OCI-LY7 (cell line): ENCODE results near the gene DPF3. TPM values are rescaled to one million over a fixed set of nuclear protein-coding genes. Genes with fewer than 3 reads are reported as not detected.

Experiments
- BruUV-seq: library from RNA; stranded (reverse); fragments of 400-500 nt; replicated peaks from 2 replicates; lab custom pipeline; 2021; lab: Mats Ljungman, UMichigan
- CTCF ChIA-PET: fragments of 300-600 bp; sonication (Branson Sonifier 250); formaldehyde crosslinking; loops from one replicate; lab custom pipeline; 2022; ENCODE audit warnings: antibody characterized with exemption; ENCODE audit not compliant: unreplicated experiment; lab: Charles Lee
- POLR2A ChIA-PET: fragments of 300-600 bp; sonication (Branson Sonifier 250); formaldehyde crosslinking; loops from one replicate; lab custom pipeline; 2022; ENCODE audit warnings: antibody characterized with exemption; lab: Charles Lee
- DNase-seq: peaks from one replicate; pipeline ENCODE4 v3.0.0-alpha.2; 2015; ENCODE audit warnings: low spot score
- H2AFZ ChIP-seq: fragments of 200-600 bp; sonication (generic), shearing (Covaris generic); 2 replicates; pipeline ENCODE4 v1.6.1; 2014; ENCODE audit warnings: mild to moderate bottlenecking, antibody characterized with exemption, low read length, moderate library complexity
- H3K27ac ChIP-seq: fragments of 200-600 bp; sonication (generic); 2 replicates; pipeline ENCODE4 v1.5.1; 2014; ENCODE audit warnings: mixed run types, low read depth, mild to moderate bottlenecking, moderate library complexity, low read length, inconsistent platforms; ENCODE audit not compliant: poor library complexity, severe bottlenecking
- H3K36me3 ChIP-seq: fragments of 200-600 bp; sonication (generic); 2 replicates; pipeline ENCODE4 v1.6.1; 2014; ENCODE audit warnings: mild to moderate bottlenecking, antibody characterized with exemption, low read length, moderate library complexity, mixed read lengths; ENCODE audit not compliant: insufficient read depth
- H3K4me1 ChIP-seq: fragments of 200-600 bp; sonication (generic); 2 replicates; pipeline ENCODE4 v1.5.1; 2014; ENCODE audit warnings: mild to moderate bottlenecking, low read length; ENCODE audit not compliant: insufficient read depth, poor library complexity, severe bottlenecking
- H3K4me2 ChIP-seq: fragments of 200-600 bp; sonication (generic); 2 replicates; pipeline ENCODE4 v1.6.1; 2014; ENCODE audit warnings: mild to moderate bottlenecking, low read length
- H3K4me3 ChIP-seq: fragments of 200-600 bp; sonication (generic); 2 replicates; pipeline ENCODE4 v1.5.1; 2014; ENCODE audit warnings: mild to moderate bottlenecking, low read depth, low read length; ENCODE audit not compliant: poor library complexity, severe bottlenecking
- H3K79me2 ChIP-seq: fragments of 200-600 bp; sonication (generic); 2 replicates; pipeline ENCODE4 v1.6.1; 2016; ENCODE audit warnings: low read depth, mild to moderate bottlenecking, low read length, moderate library complexity, mixed read lengths; ENCODE audit not compliant: insufficient read depth
- H3K9me2 ChIP-seq: fragments of 200-600 bp; sonication (generic); 2 replicates; pipeline ENCODE4 v1.6.1; 2016; ENCODE audit warnings: mild to moderate bottlenecking, low read length, mixed read lengths; ENCODE audit not compliant: insufficient read depth
- H3K9me3 ChIP-seq: fragments of 200-600 bp; sonication (generic); 2 replicates; pipeline ENCODE4 v1.6.1; 2014; ENCODE audit warnings: mild to moderate bottlenecking, mixed run types, low read length, mixed read lengths
- H4K20me1 ChIP-seq: fragments of 200-600 bp; sonication (generic); 2 replicates; pipeline ENCODE4 v1.6.1; 2014; ENCODE audit warnings: mild to moderate bottlenecking, antibody characterized with exemption, low read length, moderate library complexity, mixed read lengths; ENCODE audit not compliant: insufficient read depth
- EZH2phosphoT487 ChIP-seq: fragments of 200-600 bp; sonication (generic); IDR thresholded peaks from 2 replicates; pipeline ENCODE4 v1.6.1; 2018; ENCODE audit warnings: low read depth, borderline replicate concordance, mild to moderate bottlenecking, mixed run types, antibody characterized with exemption, low read length, moderate library complexity, mixed read lengths
- intact Hi-C: fragments of 100-400 bp; cut with micrococcal nuclease; formaldehyde crosslinking; loops from one replicate; pipeline ENCODE4 v1.10.0; 2022; ENCODE audit not compliant: unreplicated experiment
- total RNA-seq, 2 experiments: library from RNA; depleted of rRNA in 1 of 2; stranded (reverse); fragments of >200 nt in 1 of 2; shearing (Covaris generic) in 1 of 2; gene quantifications; 2 replicates each; pipeline ENCODE4 v1.2.3, GENCODE V29; 2014 to 2022
- TF ChIP-seq, protein P1 (sequence below): fragments of 200-600 bp; sonication (generic); conservative IDR thresholded peaks from 2 replicates; pipeline ENCODE4 v1.5.1; 2014; ENCODE audit warnings: mild to moderate bottlenecking, antibody characterized with exemption, low read length, moderate library complexity, mixed read lengths

Gene DPF3
- total RNA-seq, 2 experiments from 2014 or later, result 0.42 TPM; not detected in 1

GRCh38 chr14:72808564-72808963 is 85.3 kb downstream of the DPF3 start:
- no peak overlapping the region for H3K4me3 ChIP-seq
- H3K9me2 ChIP-seq, result no peaks in the 10 kb centered on the region
- H4K20me1 ChIP-seq, result no peaks in the 10 kb centered on the region
- no peaks in the 10 kb centered on the region for H3K36me3 ChIP-seq
- H3K27ac ChIP-seq, result no peak overlapping the region
- H3K4me1 ChIP-seq, result no peaks in the 10 kb centered on the region
- intact Hi-C loops, result no loop called here
- no peak overlapping the region for H3K4me2 ChIP-seq
- TF ChIP-seq EZH2phosphoT487, result no peak
- TF ChIP-seq, protein P1, sequence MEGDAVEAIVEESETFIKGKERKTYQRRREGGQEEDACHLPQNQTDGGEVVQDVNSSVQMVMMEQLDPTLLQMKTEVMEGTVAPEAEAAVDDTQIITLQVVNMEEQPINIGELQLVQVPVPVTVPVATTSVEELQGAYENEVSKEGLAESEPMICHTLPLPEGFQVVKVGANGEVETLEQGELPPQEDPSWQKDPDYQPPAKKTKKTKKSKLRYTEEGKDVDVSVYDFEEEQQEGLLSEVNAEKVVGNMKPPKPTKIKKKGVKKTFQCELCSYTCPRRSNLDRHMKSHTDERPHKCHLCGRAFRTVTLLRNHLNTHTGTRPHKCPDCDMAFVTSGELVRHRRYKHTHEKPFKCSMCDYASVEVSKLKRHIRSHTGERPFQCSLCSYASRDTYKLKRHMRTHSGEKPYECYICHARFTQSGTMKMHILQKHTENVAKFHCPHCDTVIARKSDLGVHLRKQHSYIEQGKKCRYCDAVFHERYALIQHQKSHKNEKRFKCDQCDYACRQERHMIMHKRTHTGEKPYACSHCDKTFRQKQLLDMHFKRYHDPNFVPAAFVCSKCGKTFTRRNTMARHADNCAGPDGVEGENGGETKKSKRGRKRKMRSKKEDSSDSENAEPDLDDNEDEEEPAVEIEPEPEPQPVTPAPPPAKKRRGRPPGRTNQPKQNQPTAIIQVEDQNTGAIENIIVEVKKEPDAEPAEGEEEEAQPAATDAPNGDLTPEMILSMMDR, result no peak
- no peaks in the 10 kb centered on the region for H3K9me3 ChIP-seq
- POLR2A ChIA-PET, result no interaction called here
- CTCF ChIA-PET, result no interaction called here
- no peak overlapping the region for H2AFZ ChIP-seq
- no TSS peak for BruUV-seq
- DNase-seq, result no peak
- no peaks in the 10 kb centered on the region for H3K79me2 ChIP-seq

GRCh38 chr14:72802588-72802946 is 91.3 kb downstream of the DPF3 start:
- TF ChIP-seq EZH2phosphoT487, result no peak
- TF ChIP-seq, protein P1, result no peak
- Histone ChIP-seq H3K79me2 (no peaks in the 10 kb centered on the region), H2AFZ (no peak overlapping the region), H3K9me2 (no peaks in the 10 kb centered on the region), H4K20me1 (no peaks in the 10 kb centered on the region), H3K4me3 (no peak overlapping the region), H3K4me2 (no peak overlapping the region), H3K27ac (no peak overlapping the region), H3K4me1 (no peaks in the 10 kb centered on the region), H3K36me3 (no peaks in the 10 kb centered on the region), H3K9me3 (no peaks in the 10 kb centered on the region)
- no peak for DNase-seq
- intact Hi-C loops, result no loop called here
- BruUV-seq, result no TSS peak
- POLR2A ChIA-PET, result no interaction called here
- CTCF ChIA-PET, result no interaction called here

DNA sequence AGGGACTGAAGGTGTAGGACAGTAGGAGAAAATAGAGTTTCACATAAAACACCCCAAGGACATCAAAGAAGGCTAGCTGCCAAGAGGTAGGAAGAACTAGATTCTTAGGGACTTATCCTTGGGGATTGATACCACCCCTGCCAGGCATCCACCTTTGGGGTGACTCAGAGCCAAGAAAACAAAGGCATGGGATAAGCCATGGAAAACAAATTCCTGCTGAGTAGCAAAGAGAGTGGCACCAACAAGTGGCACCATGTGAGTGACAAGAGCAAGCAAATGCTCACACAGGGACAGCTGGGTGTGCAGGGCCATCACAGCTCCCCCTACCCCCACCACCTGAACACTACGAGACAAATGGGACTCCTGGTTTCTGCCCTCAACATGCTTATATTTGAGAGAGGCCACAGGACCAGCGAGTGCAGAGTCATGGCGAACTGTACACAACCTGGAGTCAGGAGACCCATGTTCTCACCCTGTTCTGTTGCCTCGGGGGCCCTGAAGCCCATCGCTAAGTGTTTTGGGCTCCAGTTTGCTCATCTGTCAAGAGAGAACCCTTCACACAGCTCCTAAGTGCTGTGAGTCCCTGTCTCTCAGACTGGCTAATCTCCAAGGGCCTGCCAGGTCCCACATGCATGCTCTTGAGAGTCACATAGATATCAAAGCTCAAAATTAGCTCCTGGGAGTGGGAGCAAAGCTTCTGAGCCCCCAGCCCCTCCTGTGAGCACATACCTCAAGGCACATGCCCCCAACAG is 91.9 kb downstream of the DPF3 start:
- POLR2A ChIA-PET, result no interaction called here
- no peak overlapping the region for H3K4me2 ChIP-seq
- H3K4me1 ChIP-seq, result no peaks in the 10 kb centered on the region
- intact Hi-C loops, result no loop called here
- H3K9me3 ChIP-seq, result no peaks in the 10 kb centered on the region
- CTCF ChIA-PET, result no interaction called here
- no peak overlapping the region for H3K4me3 ChIP-seq
- H4K20me1 ChIP-seq, result no peaks in the 10 kb centered on the region
- no peak for TF ChIP-seq EZH2phosphoT487
- TF ChIP-seq, protein P1, result no peak
- H3K9me2 ChIP-seq, result no peaks in the 10 kb centered on the region
- no TSS peak for BruUV-seq
- no peak overlapping the region for H2AFZ ChIP-seq
- DNase-seq, result no peak
- no peaks in the 10 kb centered on the region for H3K36me3 ChIP-seq
- H3K27ac ChIP-seq, result no peak overlapping the region
- no peaks in the 10 kb centered on the region for H3K79me2 ChIP-seq
